ENCODE data around the gene DTX4.
A peak's percentile ranks its signal among the peaks of the same experiment; 100 is the strongest.

Gene DTX4

DNA sequence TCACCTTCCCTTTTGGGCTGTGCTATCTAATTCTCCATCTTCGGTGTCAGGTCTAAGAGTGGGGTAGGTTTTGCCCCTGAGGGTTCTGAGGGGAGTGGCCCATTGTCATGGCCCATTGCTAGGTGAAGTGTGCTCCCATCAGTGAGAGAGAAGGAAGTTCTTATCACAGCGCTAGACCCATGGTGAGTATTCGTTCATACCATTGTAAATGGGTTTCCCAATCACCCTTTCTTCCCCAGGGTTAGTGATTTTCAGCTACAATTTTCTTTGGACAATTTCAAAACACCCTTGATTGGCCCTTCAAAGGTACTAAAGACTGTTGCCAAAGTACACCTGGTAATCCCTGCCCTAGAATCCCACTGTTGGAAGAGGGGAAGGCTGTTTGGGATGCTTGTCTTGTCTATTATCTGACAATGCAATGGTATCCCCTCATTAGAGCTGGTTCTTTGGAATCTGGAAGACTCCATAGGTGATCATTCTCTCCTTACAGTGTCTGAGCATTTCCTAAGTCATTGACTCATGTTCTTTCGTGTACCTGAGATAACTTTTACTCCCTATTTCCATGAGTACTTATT is 20.6 kb downstream of the DTX4 start:
- no peak for DNase-seq

DNA sequence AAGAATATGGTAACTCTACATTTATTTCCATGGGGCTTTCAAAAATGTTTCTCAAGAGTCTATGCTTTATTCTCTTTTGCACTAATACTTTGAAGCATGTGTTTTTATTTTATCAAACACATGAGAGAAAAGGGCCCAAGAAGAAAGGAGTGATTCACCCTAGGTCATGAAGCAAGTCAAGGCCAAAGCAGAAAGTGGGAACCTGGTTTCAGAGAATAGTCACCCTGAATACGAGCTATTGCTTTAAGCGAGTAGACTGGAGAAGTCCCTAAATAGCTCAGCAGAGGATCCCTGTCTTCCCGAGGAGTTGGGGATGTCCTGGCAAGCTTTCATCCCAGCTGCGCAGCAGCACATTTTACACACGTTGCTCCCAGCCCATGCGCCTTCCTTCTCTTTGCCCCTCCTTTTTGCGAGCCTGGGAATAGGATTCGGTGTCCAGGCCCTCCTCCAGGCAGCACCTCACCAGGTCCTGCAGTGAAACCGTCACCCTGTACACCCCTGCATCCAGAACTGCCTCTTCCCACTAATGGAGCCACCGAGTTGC is 21.7 kb downstream of the DTX4 start:
- no peak for DNase-seq

DNA sequence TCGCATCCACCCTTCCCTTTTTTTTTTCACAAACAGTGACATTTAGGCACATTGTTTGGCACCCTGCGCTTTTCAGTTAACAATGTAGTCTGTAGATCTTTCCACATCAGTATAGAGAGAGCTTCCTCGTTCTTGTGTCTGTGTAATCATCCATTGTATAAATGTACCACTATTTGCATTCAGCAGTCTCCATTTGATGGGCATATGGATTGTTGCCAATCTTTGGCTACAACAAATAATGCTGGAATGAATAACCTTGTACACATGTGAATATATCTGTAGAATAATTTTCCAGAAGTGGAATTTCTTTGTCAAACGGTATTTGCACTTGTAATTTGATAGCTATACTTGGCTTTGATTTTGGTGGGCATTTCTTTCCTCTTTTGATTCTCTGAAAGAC is 23.7 kb downstream of the DTX4 start:
- no peak for DNase-seq

GRCh38 chr11:59196777-59197176 is 24.8 kb downstream of the DTX4 start:
- no peak for DNase-seq

DNA sequence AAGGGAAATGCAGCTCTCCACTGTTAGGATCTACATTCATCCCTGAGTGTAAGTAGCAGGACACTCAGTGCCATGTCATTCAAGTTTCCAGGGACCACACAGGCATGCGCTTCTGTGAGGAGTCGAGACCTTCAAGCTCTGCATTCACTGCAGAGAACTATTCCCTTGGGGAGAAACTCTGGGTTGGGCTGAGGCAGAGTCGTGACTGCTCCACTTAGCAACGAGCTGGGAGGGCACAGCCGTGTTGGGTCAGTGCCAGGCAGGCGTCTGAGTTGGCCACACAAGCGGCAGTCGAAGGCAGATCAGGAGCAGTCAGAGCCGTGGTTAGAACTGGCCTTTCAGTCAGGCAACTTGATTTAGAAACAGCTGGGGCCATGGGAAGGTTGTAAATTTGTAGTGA is 26.1 kb downstream of the DTX4 start:
- no peak for DNase-seq

DNA sequence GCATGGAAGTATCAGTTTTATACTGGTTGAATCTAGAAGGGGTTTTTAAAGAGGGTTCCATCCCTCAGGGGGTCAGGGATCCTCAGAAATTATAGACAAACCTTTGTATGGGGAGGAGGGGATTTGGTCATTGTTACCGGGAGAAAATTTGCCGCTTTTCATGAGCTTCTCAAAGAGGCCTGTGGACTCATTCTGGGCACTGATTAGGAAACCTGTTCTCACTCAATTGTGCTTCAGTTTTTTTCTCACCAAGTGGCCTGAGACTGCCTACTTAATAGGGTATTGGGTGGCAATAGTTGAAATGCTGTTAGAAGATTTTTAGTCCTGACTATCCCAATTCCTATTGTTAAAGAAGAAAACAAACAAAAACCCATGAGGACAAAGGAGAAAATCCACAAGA is 26.8 kb downstream of the DTX4 start:
- DNase-seq: no peak

DNA sequence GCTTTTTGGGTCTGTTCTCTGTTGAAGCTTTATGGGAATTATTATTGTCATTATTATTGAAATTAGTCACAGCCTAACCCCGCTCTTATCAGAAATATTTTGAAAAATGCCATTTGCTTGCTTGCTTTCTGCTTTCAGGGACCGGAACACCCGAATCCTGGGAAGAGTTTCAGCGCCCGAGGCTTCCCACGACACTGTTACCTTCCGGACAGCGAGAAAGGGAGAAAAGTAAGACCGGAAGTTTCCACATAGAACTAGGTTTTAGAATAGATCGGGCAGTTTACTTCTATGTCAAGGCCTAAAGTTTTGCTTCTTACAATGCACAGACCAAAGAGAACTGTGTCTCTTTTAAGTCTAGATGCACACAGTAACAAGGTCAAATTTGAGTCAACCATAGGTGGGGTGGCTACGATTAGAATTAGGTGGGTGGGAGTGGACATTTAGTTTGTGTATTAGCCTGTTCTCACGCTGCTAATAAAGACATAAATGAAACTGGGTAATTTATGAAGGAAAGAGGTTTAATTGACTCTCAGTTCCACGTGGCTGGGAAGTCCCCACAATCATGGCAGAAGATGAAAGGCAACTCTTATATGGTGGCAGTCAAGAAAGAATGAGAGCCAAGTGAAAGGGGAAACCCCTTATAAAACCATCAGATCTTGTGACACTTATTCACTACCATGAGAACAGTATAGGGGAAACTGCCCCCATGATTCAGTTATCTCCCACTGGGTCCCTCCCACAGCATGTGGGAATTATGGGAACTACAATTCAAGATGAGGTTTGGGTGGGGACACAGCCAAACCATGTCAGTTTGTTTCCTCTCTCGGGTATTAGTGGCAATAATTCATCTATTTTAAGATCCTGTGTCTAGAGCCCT is 27.9 kb downstream of the DTX4 start:
- peak; percentile 39 to 55 for DNase-seq

DNA sequence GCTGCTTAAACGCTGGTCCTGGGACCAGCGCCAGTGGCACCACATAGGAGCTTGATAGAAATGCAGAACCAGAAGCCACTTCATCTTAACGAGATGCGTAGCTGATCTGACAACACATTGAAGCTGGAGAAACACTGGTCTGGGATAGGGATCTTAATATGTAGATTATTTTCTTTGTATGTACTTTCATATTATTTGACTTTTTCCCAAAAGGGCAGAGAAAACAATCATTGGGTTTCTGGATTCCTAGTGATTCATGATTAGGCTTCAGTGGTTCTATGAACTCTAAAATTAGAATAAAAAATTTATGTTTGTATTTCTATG is 28.5 kb downstream of the DTX4 start:
- no peak for DNase-seq

DNA sequence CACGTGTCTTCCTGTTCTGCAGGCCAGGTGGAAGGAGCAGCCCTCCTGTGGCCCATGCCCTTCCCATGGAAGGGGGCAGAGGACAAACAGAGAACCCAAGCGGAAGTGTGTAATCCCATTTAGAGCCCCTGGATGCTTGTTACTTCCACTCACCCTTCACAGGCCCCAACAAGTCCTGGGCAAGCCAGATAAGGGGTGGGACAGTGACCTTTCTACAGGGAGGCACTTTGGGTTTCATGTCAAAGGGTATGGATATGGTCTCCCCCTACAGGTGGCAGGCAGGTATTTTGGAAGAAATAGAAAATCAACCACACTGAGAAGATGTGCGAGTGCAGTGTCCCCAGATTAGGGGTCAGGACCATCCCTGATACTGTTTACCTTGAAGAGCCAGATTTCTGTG is 29.4 kb downstream of the DTX4 start:
- DNase-seq: no peak

- DNase-seq: no peak
Measured at GRCh38 chr11:59204746-59205145, 32.8 kb downstream of the DTX4 start.

GRCh38 chr11:59205648-59206047 is 33.7 kb downstream of the DTX4 start:
- no peak for DNase-seq

DNA sequence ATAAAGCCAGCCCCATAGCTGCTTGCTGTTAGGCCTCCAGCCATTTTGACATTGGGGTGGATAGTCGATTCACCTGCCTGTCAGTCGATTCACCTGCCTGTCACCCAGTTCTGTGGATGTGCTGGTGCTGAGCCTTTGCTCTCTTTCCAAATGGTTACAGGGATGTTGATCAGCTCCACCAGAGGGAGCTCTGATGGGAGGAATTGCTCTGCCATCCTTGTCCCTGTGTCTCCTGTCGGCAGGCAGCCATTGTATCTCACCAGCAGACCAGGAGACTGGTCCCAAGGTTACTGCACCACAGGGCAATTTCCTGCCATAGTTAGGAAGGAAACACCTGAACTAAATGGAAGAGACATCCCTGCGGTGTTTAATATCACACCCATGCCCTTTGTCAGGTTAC is 34.7 kb downstream of the DTX4 start:
- peak in 1 of 2 donors; percentile 22 for DNase-seq

DNA sequence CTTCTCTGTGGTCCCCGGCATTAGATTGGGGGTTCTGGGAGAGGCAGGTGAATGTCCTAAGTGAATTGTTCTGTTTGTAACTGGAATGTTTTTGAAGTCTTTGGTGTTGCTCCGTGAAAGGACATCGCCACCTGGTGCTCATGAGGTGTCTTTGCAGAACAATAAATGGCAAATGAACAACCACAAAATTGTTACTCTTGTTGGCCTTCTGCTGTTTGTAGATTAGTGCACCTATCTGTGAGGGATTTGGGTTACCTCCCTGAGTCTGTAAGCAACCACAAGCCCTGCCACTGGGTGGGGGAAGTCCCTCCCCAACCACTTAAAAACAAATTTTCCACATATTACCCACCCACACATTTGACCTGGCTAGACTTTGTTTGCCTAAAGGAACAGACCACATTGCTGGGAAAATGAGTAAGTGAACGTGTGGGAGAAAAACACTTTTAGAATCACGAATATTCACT is 36.1 kb downstream of the DTX4 start:
- DNase-seq: peak; percentile 55 to 61

DNA sequence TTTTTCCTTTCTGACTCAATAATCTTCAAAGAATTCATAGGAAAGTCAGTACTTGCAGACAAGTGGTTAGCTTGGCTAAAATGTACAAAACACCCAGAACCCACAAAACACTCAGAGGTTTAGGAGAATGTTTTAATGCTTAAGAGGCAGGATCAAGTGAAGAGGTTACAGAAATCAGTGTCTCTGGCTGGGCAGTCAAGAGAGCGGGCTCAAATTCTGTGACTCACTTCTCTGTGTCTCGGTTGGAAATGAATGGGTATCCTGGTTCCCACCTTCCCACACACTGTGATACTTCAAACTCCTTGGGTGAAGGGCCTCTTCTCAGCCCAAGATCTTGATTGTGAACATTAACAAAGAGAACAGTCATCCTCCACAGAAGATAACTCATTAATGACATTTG is 37.0 kb downstream of the DTX4 start:
- peak; percentile 14 to 46 for DNase-seq

GRCh38 chr11:59212222-59212621 is 40.3 kb downstream of the DTX4 start:
- DNase-seq: no peak

DNA sequence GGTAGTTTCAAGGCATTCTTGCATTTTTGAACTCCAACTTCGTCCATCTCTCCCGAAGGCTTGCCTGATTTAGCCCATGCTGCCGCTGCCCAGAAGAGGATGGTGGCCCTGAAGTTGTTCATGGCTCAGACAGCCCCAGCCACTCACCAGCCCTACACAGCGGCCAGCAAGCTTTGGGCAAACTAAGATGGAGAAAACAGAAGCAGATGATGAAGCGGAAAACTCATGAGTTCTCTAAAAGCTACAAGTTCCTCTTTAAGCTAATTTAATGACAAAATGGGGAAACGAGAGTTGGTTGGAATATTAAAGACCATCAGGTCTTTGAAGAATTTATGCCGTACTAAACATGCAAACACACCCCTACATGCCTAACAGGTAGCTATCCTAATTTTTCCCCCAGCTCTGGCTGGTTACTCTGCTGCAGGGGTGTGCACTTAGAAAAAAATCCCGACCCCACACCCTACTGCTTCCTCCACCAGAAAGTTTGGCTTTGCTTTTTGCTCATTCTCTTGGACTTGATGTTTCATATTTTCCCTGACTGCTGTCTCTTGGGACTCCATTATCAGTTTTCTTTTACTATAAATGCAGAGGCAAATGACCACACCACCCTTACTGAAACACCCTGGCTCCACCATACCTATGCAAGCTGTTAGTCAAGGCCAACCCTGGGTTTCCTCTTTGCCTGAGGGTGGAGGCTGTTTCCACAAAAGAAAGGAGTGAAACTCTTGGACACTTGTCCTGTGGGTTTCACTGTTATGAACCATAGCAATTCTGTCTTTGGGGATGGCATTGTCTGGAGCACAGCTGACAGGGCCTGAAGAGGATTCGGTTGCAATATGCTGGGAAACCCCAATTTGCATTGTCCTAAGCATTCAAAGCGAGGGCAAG is 41.1 kb downstream of the DTX4 start, which contains the start of gene MPEG1:
MPEG1 (minus strand) TSS at position 184 of the 888 bp plus-strand sequence; CDS start at position 122, 62 bp downstream.
- DNase-seq: no peak

DNA sequence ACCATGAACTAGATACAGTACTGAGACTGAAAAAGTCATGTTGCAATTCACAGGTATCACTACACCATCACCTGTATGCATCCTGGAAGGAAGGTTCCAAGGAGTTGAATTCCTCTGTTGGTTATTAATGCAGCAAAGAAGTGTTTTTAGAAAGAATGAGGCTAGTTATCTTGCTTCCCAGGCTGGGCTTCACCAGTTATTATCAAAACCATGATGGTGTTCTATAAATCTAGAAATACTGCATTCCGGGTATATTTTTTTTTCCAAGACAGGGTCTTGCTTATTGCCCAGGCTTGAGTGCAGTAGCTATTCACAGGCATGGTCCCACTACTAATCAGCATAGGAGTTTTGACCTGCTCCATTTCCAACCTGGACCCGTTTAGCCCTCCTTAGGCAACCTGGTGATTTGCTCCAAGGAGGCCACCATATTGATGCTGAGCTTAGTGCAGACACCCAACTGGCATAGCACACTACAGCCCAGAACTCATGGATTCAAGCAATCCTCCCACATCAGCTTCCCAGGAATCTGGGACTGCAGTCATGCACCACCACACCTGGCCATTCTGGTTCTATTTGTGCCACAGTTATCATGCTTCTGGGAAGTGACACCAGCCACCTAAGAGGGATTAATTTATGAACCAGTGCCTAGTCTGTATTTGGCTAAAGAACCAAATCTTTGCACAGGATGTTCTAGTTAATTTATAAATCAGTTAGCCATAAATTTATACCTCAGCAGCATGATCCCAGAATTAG is 42.4 kb downstream of the DTX4 start:
- DNase-seq: no peak

- DNase-seq: peak in 1 of 2 donors; percentile 10
Measured at GRCh38 chr11:59216641-59217564, 45.0 kb downstream of the DTX4 start.

DNA sequence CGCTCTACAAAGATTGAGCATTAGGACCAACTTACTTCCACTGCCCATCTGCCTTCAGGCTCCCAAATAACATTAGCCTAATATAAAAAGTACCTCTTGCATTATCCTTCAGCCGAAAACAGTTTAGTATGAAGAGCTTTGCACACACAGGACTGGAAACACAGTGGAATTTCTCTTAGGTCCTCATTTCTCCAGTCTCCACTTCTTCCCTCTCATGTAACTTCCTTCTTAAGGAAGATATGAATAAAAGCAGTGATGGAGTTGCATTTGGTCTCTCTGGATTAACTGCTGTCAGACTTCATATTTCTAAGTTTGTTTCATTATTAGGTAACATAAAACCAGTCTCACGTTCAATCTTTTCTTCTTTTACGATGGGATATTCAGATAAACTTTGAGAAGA is 46.4 kb downstream of the DTX4 start:
- no peak for DNase-seq

GRCh38 chr11:59218893-59219292 is 47.0 kb downstream of the DTX4 start:
- DNase-seq: no peak

DNA sequence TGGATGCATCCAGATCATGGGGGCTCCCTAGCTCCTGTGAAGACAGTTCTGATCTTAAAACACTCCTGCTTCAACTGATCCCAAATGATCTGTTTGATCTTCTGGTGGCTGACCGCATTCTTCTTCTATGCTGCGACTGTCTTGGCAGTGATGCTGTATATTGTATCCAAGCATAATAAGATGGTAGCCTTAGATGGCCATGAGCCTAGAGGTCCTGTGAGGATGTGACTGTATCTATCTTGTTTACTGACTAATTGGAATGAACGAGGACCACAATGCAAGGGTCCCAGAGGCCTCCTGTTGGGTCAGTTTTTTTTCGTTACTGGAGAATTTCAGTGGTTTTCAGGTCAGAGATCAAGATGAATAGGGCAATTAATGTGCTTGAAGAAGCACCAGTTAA is 47.9 kb downstream of the DTX4 start:
- no peak for DNase-seq
